HUDEP-2 (cell line): ENCODE data around the gene CDH10.

Source experiments
- DNase-seq, 76 experiments: peaks; one replicate each; lab custom pipeline; 2025; ENCODE audit not compliant: unreplicated experiment in 76 of 76; lab: John Stamatoyannopoulos, UW

Gene CDH10

DNA sequence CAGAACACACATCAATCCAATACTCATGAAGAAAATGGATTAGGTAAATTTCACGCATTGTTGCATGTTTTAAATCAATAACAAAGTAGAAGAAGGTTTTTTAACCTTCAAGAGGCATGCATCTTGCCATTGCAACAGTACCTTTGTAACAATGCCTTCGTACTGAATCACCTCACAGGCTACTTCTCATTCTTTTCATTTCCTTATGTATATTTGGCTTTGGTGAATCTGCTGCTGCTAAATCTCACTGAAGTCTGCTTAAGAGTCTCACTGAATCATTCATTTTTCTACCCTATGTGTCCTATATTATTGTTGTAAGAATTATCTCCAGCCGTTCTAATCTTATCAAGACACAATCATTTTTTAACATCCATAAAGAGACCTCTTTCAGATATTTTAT is 152.5 kb downstream of the CDH10 start:
- DNase-seq = no peak

GRCh38 chr5:24491490-24491889 is 153.3 kb downstream of the CDH10 start:
- no peak for DNase-seq

DNA sequence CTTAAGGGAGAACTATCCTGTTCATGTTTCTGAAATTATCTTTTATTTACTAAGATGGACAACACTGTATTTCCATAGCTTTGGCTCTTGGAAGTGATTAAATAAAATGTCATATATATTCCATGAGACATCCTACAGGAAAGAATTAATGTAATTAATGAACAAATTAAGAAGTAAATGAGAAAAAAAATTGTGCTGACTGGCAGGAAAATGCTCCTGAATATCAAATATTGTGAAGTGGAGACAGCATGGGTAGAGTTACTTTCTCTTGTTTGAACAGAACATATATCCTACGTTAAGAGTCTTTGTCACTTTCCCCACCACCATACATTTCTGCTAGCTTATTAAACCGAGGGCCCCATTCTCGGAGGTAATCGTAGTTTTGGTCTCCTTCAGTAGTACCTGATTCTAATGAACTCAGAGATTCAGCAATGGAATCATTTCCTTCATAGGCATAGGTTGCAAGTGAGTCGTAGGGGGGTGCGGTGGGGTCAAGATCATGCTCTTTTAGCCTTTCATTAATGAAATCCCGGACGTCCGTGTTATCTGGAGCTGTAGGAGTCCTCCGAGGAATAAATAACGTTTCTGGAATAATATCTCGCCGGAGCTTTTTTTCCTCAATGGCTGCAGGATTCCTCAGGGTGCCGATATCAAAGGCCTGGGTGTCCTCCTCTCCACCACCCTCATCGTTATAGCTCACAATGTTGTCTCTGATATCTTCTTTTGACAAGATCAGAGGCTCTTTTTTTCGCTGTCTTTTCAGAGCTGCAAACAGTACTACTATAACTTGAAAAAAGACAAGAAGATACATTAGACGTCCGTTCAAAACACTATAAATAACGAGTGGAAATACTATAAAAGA is 157.2 kb downstream of the CDH10 start:
- DNase-seq = no peak

- DNase-seq = no peak
Measured at GRCh38 chr5:24480952-24481351, 163.8 kb downstream of the CDH10 start.

GRCh38 chr5:24477958-24478357 is 166.8 kb downstream of the CDH10 start:
- no peak for DNase-seq

DNA sequence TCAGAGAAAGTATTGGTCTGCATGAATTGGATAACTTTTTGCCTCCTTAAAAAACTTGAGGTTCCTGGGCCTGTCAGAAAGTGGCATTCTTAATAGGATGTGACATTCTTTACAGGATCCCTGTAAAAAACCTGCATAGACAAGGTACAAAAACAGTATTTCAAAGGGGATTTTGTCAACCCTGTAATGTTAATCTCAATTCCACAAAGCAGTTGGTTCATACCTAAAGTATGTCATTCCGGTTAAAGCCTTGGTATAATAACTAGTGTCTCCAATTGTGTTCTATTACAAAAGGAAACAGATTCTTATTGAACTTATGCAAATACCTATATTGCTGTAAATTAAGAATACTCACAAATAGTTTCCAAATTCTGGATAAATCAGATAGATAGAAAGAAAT is 169.7 kb downstream of the CDH10 start:
- DNase-seq = no peak

DNA sequence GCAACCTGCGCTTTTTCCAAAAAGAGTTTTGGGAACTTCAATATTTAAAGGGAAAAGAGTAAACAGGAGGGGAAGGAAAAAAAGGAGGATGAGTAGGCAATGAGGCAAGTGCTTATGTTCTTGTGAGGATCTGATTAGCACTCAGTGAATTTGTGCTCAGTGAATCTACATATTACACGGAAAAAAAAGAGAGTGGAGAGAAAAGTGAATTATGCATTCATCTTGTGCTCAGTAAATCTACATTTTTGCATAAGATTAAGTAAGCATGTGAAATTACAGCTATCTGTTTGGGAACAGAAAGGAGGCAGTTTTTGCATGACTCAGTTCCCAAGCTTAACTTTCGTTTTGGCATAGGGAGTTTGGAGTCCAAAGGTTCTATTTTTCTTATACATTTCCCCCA is 170.1 kb downstream of the CDH10 start:
- DNase-seq = no peak

DNA sequence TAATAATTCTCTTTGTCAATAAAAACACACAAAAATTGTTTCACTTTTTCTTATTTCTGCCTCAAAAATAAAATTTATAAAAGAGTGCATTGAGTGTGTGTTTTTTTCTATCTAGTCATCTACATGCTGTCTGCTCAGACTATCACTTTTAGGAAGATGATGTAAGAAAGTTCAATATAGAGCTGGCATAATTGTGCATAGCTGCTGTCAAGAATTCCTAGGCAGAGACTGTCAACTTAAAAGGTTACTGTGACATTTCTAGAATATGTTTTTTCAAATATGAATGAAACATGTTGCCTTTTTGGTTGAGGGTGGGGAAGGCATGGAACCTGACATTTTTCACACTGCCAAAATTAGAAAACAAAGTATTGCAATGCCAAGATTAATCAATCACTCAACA is 172.3 kb downstream of the CDH10 start:
- DNase-seq = no peak

DNA sequence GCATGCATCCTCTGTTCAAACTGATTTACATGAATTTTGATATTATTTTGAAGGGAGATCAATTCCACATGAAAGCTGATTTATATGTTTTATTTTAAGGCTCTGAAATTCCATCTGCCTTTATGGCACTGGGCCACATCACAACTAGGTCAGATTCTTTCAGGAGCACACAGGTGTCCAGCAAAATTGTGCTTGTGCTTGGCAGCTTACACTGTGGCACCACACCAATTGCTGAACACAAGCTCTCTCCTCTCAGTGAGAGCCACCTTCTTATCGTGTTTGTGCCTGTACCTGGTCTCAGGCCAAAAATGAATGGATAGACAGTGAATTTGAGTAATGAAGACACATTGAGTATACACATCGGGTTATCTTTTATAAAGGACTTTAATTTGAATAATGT is 200.4 kb downstream of the CDH10 start:
- DNase-seq = no peak

DNA sequence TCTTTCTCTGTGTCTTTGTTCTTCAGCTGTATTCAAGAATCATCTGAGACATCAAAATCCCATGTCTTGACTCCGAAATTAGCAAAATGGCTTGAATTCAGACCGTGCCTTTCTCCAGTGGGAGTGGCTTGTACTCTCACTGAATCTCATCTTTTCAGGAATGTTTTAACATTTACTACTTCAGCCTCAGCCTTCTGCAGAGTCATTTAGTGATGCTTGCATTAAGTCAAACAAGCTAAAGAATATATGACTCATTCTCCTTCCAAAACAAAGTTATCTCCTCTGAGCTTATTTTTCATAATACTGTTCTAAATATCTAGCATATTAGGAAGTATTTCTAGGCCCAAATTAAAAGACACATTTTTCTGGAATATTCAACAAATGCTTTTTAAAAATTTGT is 205.3 kb downstream of the CDH10 start:
- no peak for DNase-seq
